Epithelial cell of esophagus (primary cell): ENCODE data around the gene KSR2.

Experiments used
- DNase-seq: peaks from one replicate; pipeline ENCODE4 v3.0.0; 2010; ENCODE audit warnings: low read depth
- H3K4me3 ChIP-seq: 2 replicates; pipeline ENCODE4 v1.5.1; 2011; ENCODE audit warnings: mild to moderate bottlenecking, low read length, control low read depth
- CTCF ChIP-seq: IDR thresholded peaks from 2 replicates; pipeline ENCODE4 v1.5.1; 2011; ENCODE audit warnings: low read depth, mild to moderate bottlenecking, low read length, control low read depth, inconsistent platforms; ENCODE audit not compliant: insufficient read depth; ENCODE audit errors: missing control alignments

The KSR2 gene

GRCh38 chr12:117686911-117687377 is 281.8 kb downstream of the KSR2 start:
- no peak overlapping the region for H3K4me3 ChIP-seq
- no peak for TF ChIP-seq CTCF
- DNase-seq: no peak

GRCh38 chr12:117686210-117686609 is 282.6 kb downstream of the KSR2 start:
- no peak for TF ChIP-seq CTCF
- no peak overlapping the region for H3K4me3 ChIP-seq
- DNase-seq: no peak

- no peak for TF ChIP-seq CTCF
- no peak for DNase-seq
- H3K4me3 ChIP-seq: no peak overlapping the region
These were observed 283.5 kb downstream of the KSR2 start for GRCh38 chr12:117685110-117685926.

- TF ChIP-seq CTCF: no peak
- no peak overlapping the region for H3K4me3 ChIP-seq
- DNase-seq: no peak
These were observed 284.3 kb downstream of the KSR2 start for GRCh38 chr12:117684471-117684870.

- no peak for DNase-seq
- H3K4me3 ChIP-seq: no peak overlapping the region
- TF ChIP-seq CTCF: no peak
These were observed 288.5 kb downstream of the KSR2 start for GRCh38 chr12:117680312-117680711.

GRCh38 chr12:117679776-117680175 is 289.0 kb downstream of the KSR2 start:
- no peak for TF ChIP-seq CTCF
- no peak overlapping the region for H3K4me3 ChIP-seq
- DNase-seq: no peak

GRCh38 chr12:117674763-117675162 is 294.0 kb downstream of the KSR2 start:
- H3K4me3 ChIP-seq: no peak overlapping the region
- TF ChIP-seq CTCF: no peak
- DNase-seq: no peak
